Inflammatory macrophage treated with lipopolysaccharide for 4 hours (primary cell): Measurements from ENCODE around the gene KYAT1.
"Not testable (repeated sequence)": the region's sequence is repeated elsewhere in the genome, so short reads cannot be mapped to it uniquely, and the experiment has no call there.

Source experiments
- DNase-seq: peaks from one replicate; pipeline ENCODE4 v3.0.0-alpha.2; 2020

Gene KYAT1

GRCh38 chr9:128882677-128883603, 1.2 kb upstream of the KYAT1 start:
- peak; percentile 69 for DNase-seq

DNA sequence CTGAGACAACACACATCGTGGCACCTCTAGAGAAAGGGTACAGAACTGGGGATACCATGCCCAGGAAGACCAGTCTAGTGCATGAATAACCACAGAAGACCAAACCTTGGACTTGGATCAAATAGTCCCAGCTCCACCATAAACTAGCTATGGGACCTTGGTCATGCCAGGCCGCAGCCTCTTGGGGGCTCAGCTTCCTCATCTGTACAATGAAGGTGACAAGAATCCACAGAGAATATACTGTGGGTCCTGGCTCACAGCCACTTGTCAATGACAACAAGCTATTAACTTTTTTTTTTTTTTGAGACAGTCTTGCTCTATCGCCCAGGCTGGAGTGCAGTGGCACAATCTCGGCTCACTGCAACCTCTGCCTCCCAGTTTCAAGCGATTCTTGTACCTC, 3.9 kb downstream of the KYAT1 start:
- DNase-seq = no peak

GRCh38 chr9:128870941-128871265, 10.8 kb downstream of the KYAT1 start:
- DNase-seq = not testable (repeated sequence)

GRCh38 chr9:128870128-128870940, 11.4 kb downstream of the KYAT1 start:
- DNase-seq = no peak

GRCh38 chr9:128863647-128864046, 18.1 kb downstream of the KYAT1 start:
- peak; percentile 57 for DNase-seq

- no peak for DNase-seq
Observed at GRCh38 chr9:128862401-128862851, 19.3 kb downstream of the KYAT1 start.

- no peak for DNase-seq
Observed at GRCh38 chr9:128861501-128861900, 20.2 kb downstream of the KYAT1 start.

GRCh38 chr9:128860937-128861336, 20.8 kb downstream of the KYAT1 start:
- DNase-seq = no peak

DNA sequence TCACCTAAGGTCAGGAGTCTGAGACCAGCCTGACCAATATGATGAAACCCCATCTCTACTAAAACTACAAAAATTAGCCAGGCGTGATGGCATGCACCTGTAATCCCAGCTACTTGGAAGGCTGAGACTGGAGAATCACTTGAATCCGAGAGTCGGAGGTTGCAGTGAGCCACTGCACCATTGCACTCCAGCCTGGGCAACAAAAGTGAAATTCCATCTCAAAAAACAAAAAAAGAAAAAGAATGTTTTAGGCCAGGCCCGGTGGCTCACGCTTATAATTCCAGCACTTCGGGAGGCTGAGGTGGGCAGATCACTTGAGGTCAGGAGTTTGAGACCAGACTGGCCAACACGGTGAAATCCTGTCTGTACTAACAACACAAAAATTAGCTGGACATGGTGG, 23.3 kb downstream of the KYAT1 start:
- not testable (repeated sequence) for DNase-seq

DNA sequence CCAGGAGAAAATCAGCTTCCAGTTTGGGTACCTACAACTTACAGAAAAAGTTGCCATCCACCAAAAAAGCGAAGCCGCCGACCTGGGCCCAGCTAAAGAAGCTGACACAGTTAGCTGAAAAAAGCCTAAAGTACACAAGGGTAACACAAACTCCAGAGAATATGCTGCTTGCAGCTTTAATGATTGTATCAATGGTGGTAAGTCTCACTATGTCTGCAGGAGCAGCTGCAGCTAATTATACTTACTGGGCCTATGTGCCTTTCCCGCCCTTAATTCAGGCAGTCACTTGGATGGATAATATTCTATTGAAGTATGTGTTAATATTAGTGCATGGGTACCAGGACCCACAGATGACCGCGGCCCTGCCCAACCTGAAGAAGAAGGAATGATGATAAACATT, 27.3 kb downstream of the KYAT1 start:
- not testable (repeated sequence) for DNase-seq

- not testable (repeated sequence) for DNase-seq
Observed at GRCh38 chr9:128852646-128853045, 29.1 kb downstream of the KYAT1 start.

- DNase-seq = peak; percentile 52
Observed at GRCh38 chr9:128851779-128852600, 29.8 kb downstream of the KYAT1 start.

DNA sequence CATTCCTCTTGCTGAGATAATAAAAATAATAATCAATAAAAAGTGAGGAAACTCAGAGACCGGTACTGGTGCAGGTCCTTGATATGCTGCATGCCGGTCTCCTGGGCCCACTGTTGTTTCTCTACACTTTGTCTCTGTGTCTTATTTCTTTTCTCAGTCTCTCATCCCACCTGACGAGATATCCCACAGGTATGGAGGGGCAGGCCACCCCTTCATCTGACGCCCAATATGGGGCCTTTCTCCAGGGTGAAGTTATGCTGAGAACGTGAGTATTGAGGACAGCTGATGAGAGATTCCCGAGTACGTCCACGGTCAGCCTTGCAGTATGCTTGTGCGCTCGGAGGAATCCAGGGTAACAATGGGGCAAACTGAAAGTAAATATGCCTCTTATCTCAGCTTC, 30.7 kb downstream of the KYAT1 start:
- not testable (repeated sequence) for DNase-seq

- DNase-seq = no peak
Observed at GRCh38 chr9:128847803-128848202, 33.9 kb downstream of the KYAT1 start.

DNA sequence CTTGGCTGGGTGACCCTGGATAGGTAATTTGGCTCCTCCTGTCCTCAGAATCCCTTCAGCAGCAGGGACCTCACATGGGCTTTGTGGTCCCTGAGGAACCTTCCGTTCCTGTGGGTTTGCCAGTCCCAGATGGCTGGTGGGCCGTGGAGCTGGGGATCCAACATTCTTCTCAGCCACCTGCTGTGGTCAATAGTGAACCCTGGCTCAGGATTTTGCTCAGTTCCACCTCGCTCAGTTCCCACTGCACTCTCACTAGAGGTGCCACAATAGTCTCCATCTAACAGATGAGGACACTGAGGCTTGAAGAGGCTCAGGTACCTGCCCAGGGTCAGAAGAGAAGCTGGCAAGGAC, 35.1 kb downstream of the KYAT1 start:
- DNase-seq = no peak

DNA sequence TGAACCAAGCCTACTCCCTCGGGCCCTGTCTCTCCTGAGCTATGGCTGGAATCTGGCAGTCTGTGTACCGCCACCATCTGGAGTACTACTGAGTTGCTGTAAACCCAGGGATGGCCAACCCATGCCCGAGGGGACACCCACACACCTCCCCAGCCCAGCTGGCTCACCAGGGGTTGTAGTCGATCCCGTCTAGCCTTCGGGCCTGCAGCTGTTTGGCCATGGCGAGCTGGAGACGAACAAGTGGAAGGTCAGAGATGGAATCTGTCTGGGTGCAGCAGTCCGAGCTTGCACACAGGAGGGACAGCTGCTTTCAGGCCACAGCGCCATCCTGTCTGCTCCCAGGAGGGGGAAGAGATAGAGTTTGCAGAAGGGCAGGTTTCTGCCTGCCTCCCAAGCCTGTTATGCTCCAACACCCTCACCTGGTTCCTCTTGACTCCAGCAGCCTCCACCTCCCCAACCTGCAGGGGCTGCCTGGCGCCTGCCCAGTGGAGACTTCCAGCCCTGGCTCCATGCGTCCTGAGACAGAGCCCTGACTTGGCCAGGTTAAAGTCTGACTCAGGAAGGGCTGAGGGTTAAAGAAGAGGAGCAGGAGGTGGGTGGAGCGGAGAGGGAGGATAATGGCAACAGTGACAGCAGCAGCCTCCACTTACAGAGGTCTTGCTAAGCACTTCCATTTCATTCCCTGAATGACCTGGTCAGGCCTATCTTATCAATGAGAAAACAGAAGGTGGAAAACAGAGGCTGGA, 36.4 kb downstream of the KYAT1 start:
- DNase-seq = no peak

GRCh38 chr9:128843171-128843570, 38.6 kb downstream of the KYAT1 start:
- DNase-seq = not testable (repeated sequence)

- DNase-seq = peak; percentile 31
Observed at GRCh38 chr9:128841694-128842492, 39.9 kb downstream of the KYAT1 start.

GRCh38 chr9:128840524-128840923, 41.2 kb downstream of the KYAT1 start:
- no peak for DNase-seq

- DNase-seq = no peak
Observed at GRCh38 chr9:128838338-128838737, 43.4 kb downstream of the KYAT1 start.

- DNase-seq = no peak
Observed at GRCh38 chr9:128836509-128837145, 45.1 kb downstream of the KYAT1 start.
